MM.1S (cell line): Measurements from ENCODE around the gene UBE2A.

ENCODE experiments used
- CTCF ChIP-seq: fragments of 300-600 bp; sonication (generic); IDR thresholded peaks from 2 replicates; pipeline ENCODE4 v1.5.1; 2016; ENCODE audit warnings: antibody characterized with exemption, low read length, mixed read lengths
- EZH2 ChIP-seq: fragments of 300-600 bp; sonication (generic); optimal IDR thresholded peaks from 2 replicates; pipeline ENCODE3; 2017; ENCODE audit warnings: low read depth, mild to moderate bottlenecking, antibody characterized with exemption, low read length, mixed read lengths
- EZH2phosphoT487 ChIP-seq: fragments of 300-600 bp; sonication (generic); IDR thresholded peaks from 2 replicates; pipeline ENCODE4 v1.6.1; 2018; ENCODE audit warnings: antibody characterized with exemption, low read length

DNA sequence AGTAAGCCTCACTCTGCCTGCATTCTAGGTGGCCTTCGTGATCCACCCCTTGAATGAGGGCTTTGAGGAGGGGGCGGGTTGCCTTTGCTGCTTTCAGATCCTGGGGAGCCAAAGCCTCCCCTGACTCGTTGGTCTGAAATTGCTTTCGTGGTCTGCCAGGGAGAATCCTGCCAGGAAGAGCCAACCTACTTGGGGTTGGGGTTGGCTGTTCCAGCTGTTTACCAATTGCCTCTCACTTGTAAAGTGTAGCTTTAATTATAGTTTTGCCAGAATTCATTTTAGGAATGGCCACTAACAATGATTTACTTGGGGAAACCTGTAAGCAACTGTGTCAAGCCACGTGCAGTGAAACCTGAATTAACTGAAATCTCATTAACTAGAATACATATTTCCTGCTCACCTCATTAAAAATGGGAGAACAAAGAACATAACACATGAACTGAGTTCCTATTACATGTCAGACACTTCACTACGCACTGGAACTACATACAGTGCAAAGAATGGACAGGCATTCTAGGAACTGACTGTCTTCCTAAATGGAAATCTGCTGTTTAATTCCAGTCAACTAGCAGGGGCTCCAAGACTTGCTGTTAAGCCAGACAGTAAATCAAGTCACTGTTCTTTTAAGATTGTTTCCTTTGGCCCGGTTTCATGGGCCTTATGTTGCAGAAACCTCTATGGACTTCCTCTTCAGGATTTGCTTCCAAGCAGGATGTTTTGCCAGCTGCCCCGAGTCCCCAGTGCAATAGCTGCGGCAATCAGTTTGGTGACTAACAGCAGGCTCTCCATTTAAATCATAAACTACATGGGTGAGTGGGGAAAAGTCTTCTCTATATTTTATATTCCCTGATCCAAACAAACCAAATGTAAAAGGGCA, 48.2 kb downstream of the UBE2A start:
- TF ChIP-seq EZH2 (no peak), CTCF (no peak), EZH2phosphoT487 (no peak)
